Prostate gland (tissue), 2 donors: Measurements from ENCODE around the gene FAM120B. TPM values are rescaled to one million over a fixed set of nuclear protein-coding genes. Genes with fewer than 3 reads are reported as not detected.

Experiments used
- DNase-seq: peaks from one replicate; pipeline ENCODE4 v3.0.0-alpha.2; 2019; ENCODE audit warnings: low spot score
- H3K27ac ChIP-seq, 2 donors: fragments of 200-600 bp; sonication (generic); 2 replicates each; pipeline ENCODE4 v1.5.1; 2017 to 2019
- H3K27me3 ChIP-seq: fragments of 200-600 bp; sonication (generic); replicated peaks from 2 replicates; pipeline ENCODE4 v1.5.1; 2019; ENCODE audit not compliant: insufficient read depth
- H3K36me3 ChIP-seq, 2 donors: fragments of 200-600 bp; sonication (generic); 1 replicate in 1 of 2; 2 replicates in 1 of 2; pipeline versions ENCODE4 v1.5.1 to v1.8.1; 2017 to 2019
- H3K4me1 ChIP-seq: fragments of 200-600 bp; sonication (generic); replicated peaks from 2 replicates; pipeline ENCODE4 v1.5.1; 2019
- H3K4me3 ChIP-seq, 2 donors: fragments of 200-600 bp; sonication (generic); 2 replicates each; pipeline ENCODE4 v1.5.1; 2017 to 2019
- H3K9me3 ChIP-seq: fragments of 200-600 bp; sonication (generic); 2 replicates; pipeline ENCODE4 v1.5.1; 2017
- CTCF ChIP-seq, 4 experiments: fragments of 200-600 bp in 2 of 4; fragments of 450-650 bp in 2 of 4; sonication (generic) in 2 of 4; IDR thresholded peaks; 1 replicate in 3 of 4; 2 replicates in 1 of 4; pipeline ENCODE4 v1.5.1; 2016 to 2019; ENCODE audit warnings: antibody characterized with exemption in 4 of 4, mild to moderate bottlenecking in 2 of 4, moderate library complexity in 2 of 4
- POLR2A ChIP-seq: fragments of 450-650 bp; IDR thresholded peaks from one replicate; pipeline ENCODE4 v1.6.1; 2016; ENCODE audit warnings: antibody characterized with exemption, mild to moderate bottlenecking
- POLR2AphosphoS5 ChIP-seq: sonication (generic); formaldehyde crosslinking; IDR thresholded peaks from one replicate; pipeline ENCODE4 v1.6.1; 2017; ENCODE audit warnings: antibody characterized with exemption
- WGBS: methylation state at CpG from one replicate; pipeline ENCODE4 v1.1.5; 2018; 5-methylcytosine and 5-hydroxymethylcytosine counted together
- intact Hi-C: fragments of 100-400 bp; cut with DNase I; formaldehyde crosslinking; loops from one replicate; pipeline ENCODE4 v1.14.2; 2022
- total RNA-seq, 2 donors: library from RNA; depleted of rRNA; stranded (reverse); fragments of >200 nt; gene quantifications; one replicate each; pipeline ENCODE4 v1.1.0, GENCODE V29; 2016

Gene FAM120B
- total RNA-seq, 2 donors from 2014 or later: 28.8 to 45.0 TPM

- no peaks in the 10 kb centered on the region for H3K36me3 ChIP-seq
- H3K4me1 ChIP-seq: no peaks in the 10 kb centered on the region
- peak overlapping the region; percentile 81 to 82 for H3K27ac ChIP-seq
- no peak for DNase-seq
- 41% methylated on average over 13 of the region's 13 CpGs for WGBS
- no peak for TF ChIP-seq POLR2A
- peak in 3 of 4 experiments; percentile 11 to 56 (median 38) for TF ChIP-seq CTCF (IDR thresholded peaks at IDR 0.05)
- peak; percentile 30 for TF ChIP-seq POLR2AphosphoS5
- no peak overlapping the region for H3K4me3 ChIP-seq
- intact Hi-C loops: loop anchor here (5.0 to 10.0 kb wide), 3 partner anchors 248 to 460 kb away; no protein-coding TSS in a partner anchor
- H3K27me3 ChIP-seq: no peaks in the 10 kb centered on the region
- no peaks in the 10 kb centered on the region for H3K9me3 ChIP-seq
Observed at GRCh38 chr6:170292407-170293158, 14.0 kb upstream of the FAM120B start.

- intact Hi-C loops: loop anchor here (5.0 to 10.0 kb wide), 3 partner anchors 249 to 461 kb away; no protein-coding TSS in a partner anchor
- 28% methylated on average over 23 of the region's 23 CpGs for WGBS
- Histone ChIP-seq H3K27ac (peak overlapping the region in 1 of 2 donors; percentile 81), H3K9me3 (no peaks in the 10 kb centered on the region), H3K27me3 (no peaks in the 10 kb centered on the region), H3K4me1 (no peaks in the 10 kb centered on the region), H3K4me3 (no peak overlapping the region), H3K36me3 (no peaks in the 10 kb centered on the region)
- DNase-seq: no peak
- TF ChIP-seq POLR2A (no peak), CTCF (IDR thresholded peaks at IDR 0.05) (no peak), POLR2AphosphoS5 (no peak)
Observed at GRCh38 chr6:170293341-170294231, 13.0 kb upstream of the FAM120B start.

- DNase-seq: no peak
- Histone ChIP-seq H3K27me3 (no peaks in the 10 kb centered on the region), H3K4me1 (no peaks in the 10 kb centered on the region), H3K27ac (no peak overlapping the region), H3K36me3 (no peaks in the 10 kb centered on the region), H3K4me3 (no peak overlapping the region), H3K9me3 (no peaks in the 10 kb centered on the region)
- 61% methylated on average over 2 of the region's 2 CpGs for WGBS
- intact Hi-C loops: loop anchor here (5.0 to 10.0 kb wide), 3 partner anchors 250 to 462 kb away; no protein-coding TSS in a partner anchor
- TF ChIP-seq CTCF (IDR thresholded peaks at IDR 0.05) (no peak), POLR2AphosphoS5 (no peak), POLR2A (no peak)
Observed at GRCh38 chr6:170294298-170294730, 12.2 kb upstream of the FAM120B start.

- H3K36me3 ChIP-seq: no peaks in the 10 kb centered on the region
- TF ChIP-seq POLR2A: no peak
- TF ChIP-seq CTCF (IDR thresholded peaks at IDR 0.05): no peak
- TF ChIP-seq POLR2AphosphoS5: no peak
- H3K27me3 ChIP-seq: no peaks in the 10 kb centered on the region
- peak overlapping the region; percentile 36 to 49 for H3K4me3 ChIP-seq
- WGBS: 22% methylated on average over 23 of the region's 30 CpGs
- no peak overlapping the region for H3K27ac ChIP-seq
- DNase-seq: no peak
- intact Hi-C loops: loop anchor here (5.0 to 10.0 kb wide), 3 partner anchors 250 to 463 kb away; no protein-coding TSS in a partner anchor
- no peaks in the 10 kb centered on the region for H3K4me1 ChIP-seq
- no peaks in the 10 kb centered on the region for H3K9me3 ChIP-seq
Observed at GRCh38 chr6:170294813-170295509, 11.6 kb upstream of the FAM120B start.
